ENCODE results near the gene GNB1.
"Not testable (repeated sequence)": the region's sequence is repeated elsewhere in the genome, so short reads cannot be mapped to it uniquely, and the experiment has no call there.

The GNB1 gene

GRCh38 chr1:1890506-1891348 is at the start of gene GNB1:
Gene GNB1 (minus strand): TSS chr1:1891087. CDS start chr1:1825453, 65,634 bp downstream.
- DNase-seq (ENCODE audit: low read depth), result peak; percentile 86

DNA sequence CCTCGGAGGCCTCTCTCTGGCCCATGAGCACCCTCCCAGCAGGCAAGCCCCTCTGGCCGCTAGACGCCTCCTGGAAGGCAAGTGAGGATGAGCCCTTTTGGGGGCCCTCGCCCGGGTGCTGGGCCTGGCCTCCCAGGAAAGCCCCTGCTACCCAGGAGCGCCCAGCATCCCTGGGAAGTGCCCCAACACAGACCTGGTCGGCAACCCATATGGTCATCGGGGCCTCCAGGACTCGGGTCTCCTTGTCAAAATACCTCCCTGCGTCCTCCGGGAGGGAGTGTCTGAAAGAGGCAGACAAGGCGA is 49.2 kb upstream of the GNB1 start:
- DNase-seq (ENCODE audit: low read depth), result no peak

GRCh38 chr1:1939296-1940122 is 48.6 kb upstream of the GNB1 start:
- no peak for DNase-seq (ENCODE audit: low read depth)

- no peak for DNase-seq (ENCODE audit: low read depth)
These were observed 47.9 kb upstream of the GNB1 start for GRCh38 chr1:1938613-1939295.

GRCh38 chr1:1938276-1938573 is 47.3 kb upstream of the GNB1 start:
- DNase-seq (ENCODE audit: low read depth), result no peak

DNA sequence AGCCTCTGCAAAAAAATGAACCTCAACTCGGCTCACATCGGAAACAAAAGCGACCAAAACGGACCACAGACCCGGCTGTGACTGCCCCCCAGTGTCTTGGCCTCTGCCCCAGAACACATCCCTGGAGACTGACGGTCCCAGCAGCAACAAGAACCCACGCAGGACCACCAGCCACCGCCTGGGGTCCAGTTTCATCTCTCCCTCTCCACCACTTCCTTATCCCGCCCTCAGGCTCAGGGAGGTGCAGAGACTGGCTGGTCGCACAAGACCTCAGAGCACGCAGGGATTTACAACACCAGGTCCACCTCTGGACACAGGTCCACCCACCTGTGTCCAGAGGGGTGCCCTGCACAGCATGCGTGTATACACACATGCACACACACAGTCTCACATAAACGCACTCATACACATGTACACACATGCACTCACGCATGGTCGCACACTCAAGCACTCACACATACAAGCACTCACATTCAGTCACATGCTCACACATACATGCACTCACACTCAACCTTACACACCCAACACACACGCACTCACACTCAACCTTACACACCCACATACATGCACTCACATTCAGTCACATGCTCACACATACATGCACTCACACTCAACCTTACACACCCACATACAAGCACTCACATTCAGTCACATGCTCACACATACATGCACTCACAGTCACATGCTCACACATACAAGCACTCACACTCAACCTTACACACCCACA is 46.8 kb upstream of the GNB1 start:
- DNase-seq (ENCODE audit: low read depth), result no peak

GRCh38 chr1:1937061-1937460 is 46.2 kb upstream of the GNB1 start:
- DNase-seq (ENCODE audit: low read depth), result no peak

GRCh38 chr1:1934848-1935247 is 44.0 kb upstream of the GNB1 start:
- not testable (repeated sequence) for DNase-seq (ENCODE audit: low read depth)

DNA sequence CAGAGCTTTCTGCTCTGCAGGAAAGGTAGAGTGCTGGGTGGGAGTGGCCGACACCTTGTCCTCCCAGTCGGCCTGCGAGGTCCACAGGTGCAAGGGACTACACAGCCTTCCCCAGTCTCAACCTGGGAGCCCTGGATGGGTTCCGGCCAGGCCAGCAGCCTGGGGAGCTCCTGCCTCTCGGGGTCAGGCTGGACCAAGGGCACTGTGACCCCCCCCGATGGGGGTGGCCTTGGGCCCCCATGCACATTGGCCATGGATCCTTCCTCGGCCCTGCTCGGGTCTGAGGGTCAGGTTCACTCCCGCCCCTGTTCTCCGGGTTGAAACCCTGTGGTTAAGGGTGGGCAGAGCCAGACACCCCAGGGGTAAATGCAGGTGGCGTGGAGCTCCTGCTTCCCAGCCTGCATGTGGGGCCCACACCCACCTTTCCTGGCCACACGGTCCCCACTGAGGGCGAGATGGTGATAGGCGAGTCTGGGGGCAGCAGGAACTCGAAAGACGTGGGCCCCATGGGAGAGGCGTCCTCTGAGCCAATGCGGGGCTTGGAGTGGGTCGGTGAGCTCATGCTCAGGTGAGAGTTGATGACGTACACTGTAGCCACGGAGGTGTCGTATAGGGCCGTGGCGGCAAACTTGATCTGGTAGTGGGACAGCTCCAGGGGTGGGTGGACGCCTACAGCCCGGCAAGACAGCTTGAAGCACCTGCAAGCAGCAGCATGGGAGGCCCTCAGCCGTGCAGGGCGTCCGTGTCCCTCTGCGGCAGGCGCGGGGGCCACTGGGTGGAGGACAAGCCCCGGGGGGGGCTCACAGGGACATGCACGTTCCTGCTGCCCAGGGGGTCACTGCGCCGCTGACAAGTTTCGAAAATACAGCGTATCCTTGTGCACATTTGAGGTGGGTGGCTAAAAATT is 39.0 kb upstream of the GNB1 start:
- DNase-seq (ENCODE audit: low read depth), result no peak

DNA sequence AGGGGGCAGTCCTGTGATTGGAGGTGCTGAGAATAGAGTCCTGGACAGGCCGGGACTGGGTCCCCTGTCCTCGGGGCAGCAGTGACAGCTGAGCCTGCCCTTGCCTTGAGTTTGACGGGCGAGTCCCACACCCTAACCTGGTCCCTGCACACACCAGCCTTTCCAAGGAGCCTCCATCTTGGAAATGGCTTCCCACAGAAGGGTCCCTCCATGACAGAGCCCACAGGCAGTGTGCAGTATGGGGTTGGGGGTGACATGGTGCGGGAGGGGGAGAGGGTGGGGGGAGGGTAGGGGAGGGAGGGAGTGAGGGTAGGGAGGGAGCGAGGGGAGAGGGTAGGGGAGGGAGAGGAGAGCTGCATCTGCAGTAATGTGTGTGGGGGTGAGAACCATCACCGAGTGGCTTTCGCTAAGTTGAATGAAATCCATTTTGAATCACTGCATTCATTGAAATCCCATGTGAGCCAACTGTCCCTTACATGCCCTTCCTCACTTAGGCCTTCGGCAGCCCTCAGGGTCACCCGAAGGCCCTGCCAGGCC is 38.3 kb upstream of the GNB1 start:
- no peak for DNase-seq (ENCODE audit: low read depth)

- no peak for DNase-seq (ENCODE audit: low read depth)
These were observed 37.6 kb upstream of the GNB1 start for GRCh38 chr1:1928231-1929101.

GRCh38 chr1:1927751-1928150 is 36.9 kb upstream of the GNB1 start:
- DNase-seq (ENCODE audit: low read depth), result no peak

- DNase-seq (ENCODE audit: low read depth), result no peak
These were observed 36.2 kb upstream of the GNB1 start for GRCh38 chr1:1926886-1927660.

GRCh38 chr1:1926346-1926811 is 35.5 kb upstream of the GNB1 start:
- DNase-seq (ENCODE audit: low read depth), result no peak

- DNase-seq (ENCODE audit: low read depth), result no peak
These were observed 34.8 kb upstream of the GNB1 start for GRCh38 chr1:1925437-1926345.

DNA sequence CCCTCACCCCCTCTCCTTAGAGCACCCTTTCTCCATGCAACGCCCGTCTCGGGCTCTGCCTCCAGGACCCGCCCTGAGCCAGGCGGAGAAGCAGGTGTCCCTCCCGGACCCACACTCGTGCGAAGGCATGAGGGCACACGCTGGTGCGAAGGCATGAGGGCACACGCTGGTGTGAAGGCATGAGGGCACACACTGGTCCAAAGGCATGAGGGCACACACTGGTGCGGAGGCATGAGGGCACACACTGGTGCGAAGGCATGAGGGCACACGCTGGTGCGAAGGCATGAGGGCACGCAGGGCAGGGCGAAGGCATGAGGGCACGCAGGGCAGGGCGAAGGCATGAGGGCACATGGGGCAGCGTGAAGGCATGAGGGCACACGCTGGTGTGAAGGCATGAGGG is 34.0 kb upstream of the GNB1 start:
- no peak for DNase-seq (ENCODE audit: low read depth)

- no peak for DNase-seq (ENCODE audit: low read depth)
These were observed 33.5 kb upstream of the GNB1 start for GRCh38 chr1:1924386-1924785.
